Superior temporal gyrus (tissue), 1 donor: ENCODE data around the gene MAL.
A peak's percentile ranks its signal among the peaks of the same experiment; 100 is the strongest.
"Not testable (repeated sequence)": the region's sequence is repeated elsewhere in the genome, so short reads cannot be mapped to it uniquely, and the experiment has no call there.

Experiments used
- DNase-seq: peaks from one replicate; pipeline ENCODE4 v3.0.0-alpha.2; 2016; ENCODE audit errors: extremely low spot score

Gene MAL

DNA sequence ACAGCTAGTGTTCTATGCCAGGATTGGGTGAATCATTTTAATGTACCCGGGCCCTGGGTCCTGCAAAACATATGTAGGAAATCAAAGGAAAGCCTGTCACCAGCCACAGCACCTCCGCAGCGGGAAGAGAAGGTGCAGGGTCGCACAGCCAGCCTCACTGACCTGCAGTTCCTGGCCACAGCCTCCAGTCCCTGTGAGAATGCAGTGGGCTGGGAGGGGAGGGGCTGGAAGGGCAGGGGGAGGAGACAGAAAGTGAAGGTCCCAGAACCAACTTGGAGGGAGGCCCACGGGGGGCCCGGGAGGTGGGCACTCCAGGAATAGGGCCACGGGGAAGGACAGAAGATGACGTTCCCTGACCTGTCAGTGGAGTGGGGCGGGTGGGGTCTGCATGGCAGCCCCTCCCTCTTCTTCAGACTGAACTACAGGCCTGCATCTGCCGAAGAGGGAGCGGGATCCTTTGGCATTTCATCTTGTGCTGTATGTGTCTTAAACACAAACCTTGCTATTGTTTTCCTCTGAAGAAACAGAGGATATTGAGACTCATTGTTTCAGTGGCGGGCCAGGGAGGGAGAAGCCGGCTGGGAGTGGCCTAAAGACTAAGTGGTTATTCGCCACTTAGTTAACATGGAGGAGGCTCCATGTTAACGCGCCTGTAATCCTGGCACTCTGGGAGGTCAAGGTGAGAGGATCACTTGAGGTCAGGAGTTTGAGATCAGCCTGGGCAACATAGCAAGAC is 7.5 kb downstream of the MAL start:
- DNase-seq: no peak

- DNase-seq: no peak
These were observed 8.7 kb downstream of the MAL start for GRCh38 chr2:95034221-95034620.

DNA sequence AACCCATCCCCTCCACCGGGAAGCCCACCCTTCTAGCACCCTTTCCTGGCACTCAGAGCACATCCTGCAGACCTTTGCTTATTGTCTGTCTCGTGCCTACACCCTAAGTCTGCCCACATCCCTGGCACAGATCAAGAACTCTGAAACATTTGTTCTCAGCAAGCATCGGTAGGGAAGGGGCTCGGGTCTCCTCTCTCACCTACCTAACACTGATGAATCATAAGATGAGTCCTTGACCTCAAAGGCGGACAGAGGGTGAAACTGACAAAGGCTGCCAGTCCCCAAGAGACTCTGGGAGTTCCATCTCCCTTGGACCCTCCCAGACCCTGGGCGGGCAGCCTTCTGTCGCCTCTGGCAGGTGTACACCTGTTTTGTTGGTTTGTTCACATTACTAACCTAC is 9.3 kb downstream of the MAL start:
- DNase-seq: no peak

- DNase-seq: no peak
These were observed 11.3 kb downstream of the MAL start for GRCh38 chr2:95036596-95037383.

DNA sequence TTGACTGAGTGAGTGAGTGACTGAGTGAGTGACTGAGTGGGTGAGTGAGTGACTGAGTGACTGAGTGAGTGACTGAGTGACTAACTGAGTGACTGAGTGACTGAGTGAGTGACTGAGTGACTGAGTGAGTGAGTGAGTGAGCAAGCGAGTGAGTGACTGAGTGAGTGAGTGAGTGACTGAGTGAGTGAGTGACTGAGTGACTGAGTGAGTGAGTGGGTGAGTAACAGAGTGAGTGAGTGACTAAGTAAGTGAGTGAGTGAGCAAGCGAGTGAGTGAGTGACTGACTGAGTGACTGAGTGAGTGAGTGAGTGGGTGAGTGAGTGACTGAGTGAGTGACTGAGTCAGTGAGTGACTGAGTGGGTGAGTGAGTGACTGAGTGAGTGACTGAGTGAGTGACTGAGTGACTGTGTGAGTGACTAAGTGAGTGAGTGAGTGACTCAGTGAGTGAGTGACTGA is 11.9 kb downstream of the MAL start:
- no peak for DNase-seq

DNA sequence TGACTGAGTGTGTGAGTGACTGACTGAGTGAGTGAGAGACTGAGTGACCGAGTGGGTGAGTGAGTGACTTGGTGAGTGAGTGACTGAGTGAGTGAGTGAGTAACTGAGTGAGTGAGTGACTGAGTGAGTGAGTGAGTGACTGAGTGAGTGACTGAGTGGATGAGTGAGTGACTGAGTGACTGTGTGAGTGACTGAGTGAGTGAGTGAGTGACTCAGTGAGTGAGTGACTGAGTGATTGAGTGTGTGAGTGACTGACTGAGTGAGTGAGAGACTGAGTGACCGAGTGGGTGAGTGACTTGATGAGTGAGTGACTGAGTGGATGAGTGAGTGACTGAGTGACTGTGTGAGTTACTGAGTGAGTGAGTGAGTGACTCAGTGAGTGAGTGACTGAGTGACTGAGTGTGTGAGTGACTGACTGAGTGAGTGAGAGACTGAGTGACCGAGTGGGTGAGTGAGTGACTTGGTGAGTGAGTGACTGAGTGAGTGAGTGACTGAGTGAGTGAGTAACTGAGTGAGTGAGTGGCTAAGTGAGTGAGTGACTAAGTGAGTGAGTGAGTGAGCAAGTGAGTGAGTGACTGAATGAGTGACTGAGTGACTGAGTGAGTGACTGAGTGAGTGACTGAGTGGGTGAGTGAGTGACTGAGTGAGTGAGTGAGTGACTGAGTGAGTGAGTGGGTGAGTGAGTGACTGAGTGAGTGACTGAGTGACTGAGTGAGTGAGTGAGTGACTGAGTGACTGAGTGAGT is 12.5 kb downstream of the MAL start:
- DNase-seq: not testable (repeated sequence)

DNA sequence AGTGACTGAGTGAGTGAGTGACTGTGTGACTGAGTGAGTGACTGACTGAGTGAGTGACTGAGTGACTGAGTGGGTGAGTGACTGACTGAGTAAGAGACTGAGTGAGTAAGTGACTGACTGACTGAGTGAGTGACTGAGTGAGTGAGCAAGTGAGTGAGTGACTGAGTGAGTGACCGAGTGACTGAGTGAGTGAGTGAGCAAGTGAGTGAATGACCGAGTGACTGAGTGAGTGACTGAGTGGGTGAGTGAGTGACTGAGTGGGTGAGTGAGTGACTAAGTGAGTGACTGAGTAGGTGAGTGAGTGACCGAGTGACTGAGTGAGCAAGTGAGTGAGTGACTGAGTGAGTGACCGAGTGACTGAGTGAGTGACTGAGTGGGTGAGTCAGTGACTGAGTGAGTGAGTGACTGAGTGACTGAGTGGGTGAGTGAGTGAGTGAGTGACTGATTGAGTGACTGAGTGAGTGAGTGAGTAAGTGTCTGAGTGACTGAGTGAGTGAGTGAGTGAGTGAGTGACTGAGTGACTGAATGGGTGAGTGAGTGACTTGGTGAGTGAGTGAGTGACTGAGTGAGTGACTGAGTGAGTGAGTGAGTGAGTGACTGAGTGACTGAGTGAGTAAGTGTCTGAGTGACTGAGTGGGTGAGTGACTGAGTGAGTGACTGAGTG is 13.3 kb downstream of the MAL start:
- no peak for DNase-seq

DNA sequence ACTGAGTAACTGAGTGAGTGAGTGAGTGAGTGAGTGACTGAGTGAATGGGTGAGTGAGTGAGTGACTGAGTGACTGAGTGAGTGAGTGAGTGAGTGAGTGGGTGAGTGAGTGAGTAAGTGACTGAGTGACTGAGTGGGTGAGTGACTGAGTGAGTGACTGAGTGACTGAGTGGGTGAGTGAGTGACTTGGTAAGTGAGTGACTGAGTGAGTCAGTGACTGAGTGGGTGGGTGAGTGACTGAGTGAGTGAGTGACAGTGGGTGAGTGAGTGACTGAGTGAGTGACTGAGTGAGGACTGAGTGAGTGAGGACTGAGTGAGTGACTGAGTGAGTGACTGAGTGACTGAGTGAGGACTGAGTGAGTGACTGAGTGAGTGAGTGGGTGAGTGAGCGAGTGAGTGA is 13.9 kb downstream of the MAL start:
- no peak for DNase-seq

DNA sequence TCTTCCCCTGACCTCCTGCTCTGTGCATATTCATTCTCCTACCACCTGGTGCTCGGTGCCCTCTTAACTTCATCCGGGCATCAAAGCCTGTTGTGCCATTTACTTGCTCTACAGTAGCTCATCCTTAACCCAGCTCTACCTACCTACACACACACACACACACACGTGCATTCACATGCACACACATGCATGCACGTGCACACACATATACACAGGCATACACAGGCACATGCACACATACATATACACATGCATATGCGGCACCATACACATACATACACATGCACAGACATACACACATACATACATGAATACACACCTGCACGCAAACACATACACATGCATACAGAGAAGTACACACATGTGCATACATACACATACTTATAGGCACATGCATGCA is 14.5 kb downstream of the MAL start:
- no peak for DNase-seq

DNA sequence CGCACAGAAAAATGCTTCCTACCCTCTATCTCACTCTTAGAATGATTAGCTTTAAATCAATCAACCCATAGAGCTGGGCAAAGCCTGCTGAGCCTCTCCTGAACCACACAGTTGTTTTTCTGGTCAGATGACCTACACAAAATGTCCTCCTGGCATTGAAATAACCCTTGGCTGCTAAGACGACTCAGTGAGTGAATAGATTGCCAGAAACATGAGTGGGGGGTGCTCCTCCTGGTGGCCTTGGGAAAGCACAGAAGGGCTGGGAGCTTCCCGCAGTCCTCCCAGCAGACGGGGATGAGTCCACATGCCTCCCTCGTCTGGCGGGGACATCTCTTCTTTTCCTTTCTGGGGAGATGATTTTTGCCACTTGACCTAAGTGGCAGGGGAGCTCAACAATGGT is 14.9 kb downstream of the MAL start:
- DNase-seq: no peak

DNA sequence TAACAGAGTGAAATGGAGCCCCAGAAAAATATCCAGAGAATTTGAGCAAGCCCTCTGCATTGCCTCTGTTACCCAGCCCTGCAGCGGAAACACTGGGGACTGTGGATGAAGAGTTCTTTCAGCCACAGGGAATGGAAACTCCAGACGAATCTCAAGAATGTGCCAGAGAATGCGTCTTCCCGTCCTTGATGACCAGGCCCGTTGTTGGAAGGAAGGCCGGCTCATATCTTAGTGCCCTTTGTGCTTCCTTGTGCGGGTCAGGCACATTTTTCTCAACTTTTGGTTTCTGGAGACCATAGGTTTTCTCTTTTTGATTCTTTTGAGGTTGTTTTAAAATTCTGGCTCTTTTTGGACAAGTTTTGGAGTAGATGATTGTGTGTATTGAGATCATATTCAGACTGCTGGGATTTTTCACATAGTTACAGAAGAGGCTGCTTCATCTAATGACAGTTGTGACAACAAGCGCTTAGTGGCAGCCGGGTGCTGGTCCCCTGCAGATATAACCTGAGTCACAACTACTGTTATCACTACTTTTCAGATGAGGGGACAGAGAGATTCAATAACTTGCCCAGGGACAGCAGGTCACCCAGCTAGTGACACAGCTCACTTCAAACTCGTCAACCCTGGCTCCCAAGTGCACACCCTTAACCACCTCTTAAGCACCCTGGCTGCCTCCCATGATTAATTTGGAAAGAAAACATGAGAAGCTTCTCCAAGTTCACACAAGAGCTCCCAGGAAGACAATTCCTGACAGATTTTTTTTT is 15.7 kb downstream of the MAL start:
- DNase-seq: no peak

DNA sequence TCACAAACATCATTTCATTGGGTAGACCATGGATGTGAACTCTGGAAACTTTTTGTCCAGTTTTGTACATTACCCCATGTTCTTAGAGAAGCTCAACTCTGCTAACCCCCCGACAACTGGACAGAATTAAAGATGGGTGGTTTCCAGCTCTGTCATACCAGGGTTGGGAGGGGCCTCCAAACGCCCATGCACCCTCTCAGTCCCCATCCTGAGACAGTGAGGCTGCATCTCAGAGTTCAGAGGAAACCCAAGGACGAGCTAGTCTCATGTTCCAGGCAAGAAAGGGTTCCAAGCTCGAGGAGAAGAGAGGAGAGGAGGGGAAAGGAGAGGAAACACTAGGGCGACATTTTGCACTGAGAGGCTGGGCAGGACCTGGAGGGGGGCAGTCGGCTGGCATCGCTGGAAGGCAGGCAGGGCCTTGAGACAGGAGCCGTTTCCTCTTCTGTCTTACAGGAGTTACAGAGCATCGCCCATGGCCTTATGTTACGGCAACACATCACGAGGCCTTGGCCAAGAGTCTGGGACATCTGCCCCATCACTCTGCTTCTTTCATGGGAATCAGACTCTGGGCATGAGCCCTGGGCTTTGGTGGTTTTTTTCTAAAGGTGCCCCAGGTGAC is 16.4 kb downstream of the MAL start:
- DNase-seq: no peak

DNA sequence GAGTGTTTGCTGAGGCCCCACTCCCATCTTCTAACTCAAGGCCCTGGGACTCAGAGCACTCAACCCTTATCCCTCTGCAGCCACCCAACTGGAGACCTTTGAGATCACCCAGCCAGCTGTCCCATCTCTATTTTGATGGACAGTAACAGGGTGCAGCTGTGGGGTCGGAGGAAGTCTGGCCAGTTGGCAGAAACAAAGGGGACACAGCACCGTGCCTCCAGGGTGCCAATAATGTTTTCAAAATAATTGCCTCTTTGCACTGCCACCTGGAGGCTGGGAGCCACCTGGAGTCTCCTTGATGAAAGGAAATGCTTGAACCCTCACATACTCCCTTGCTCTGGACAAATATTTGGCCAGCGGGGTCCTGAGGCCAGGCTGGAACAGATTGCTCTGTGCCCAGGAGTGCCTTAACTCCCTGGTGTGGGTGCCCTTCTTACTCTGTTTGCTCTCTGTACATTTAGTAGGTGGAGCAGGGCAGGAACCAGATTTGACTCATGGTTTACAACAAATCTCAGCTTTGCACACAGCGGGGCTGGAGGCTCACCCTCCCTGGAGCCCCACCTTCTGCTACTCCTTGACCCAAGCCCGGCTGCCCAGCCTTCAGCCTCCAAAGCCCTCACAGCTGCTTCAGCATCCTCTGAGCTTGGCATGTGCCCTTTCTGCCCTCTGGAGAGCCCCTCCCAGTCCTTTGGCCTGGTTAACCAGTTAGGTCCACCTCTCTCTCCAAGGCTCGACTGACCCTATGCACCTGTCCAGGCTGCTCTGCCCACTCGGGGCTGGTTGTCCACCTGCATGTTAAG is 17.2 kb downstream of the MAL start:
- DNase-seq: no peak

DNA sequence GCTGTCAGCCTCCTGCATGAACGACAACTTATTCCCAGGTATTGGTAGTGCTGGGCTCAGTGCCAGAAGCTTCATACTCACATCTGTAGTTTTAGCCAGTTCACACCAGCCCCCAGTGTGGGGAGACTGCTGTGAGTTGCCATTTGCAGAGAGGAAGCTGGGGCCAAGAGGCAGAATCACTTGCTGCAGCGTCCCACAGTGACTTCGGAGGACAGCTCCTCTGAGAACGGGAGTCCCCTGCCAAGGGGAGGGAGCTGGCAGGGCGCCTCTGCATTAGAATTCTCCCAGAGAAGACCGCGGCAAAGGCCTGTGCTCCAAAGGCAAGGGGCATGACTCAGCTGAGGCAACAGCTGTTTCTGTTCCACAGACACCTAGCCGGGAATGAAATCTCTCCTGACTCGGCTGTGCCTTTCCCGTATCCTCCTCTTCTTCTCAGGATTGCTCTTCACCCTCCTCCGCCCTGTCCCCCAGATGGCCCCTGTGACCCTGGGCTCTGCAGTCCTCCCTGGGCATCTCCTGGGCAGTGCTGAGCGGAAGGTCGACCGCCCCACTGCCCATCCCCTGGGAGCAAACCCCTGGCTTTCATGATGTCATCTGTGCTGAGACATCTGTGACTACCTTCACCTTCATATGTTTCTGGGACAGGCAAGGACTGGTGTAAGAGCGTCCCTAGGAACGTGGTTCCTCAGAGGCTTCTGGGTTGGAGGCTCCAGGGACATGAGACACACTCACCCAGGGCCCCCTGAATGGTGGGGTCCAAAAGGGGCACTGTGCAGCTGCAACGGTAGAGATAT is 18.0 kb downstream of the MAL start:
- DNase-seq: peak; percentile 92

- DNase-seq: no peak
These were observed 19.1 kb downstream of the MAL start for GRCh38 chr2:95044601-95045000.

DNA sequence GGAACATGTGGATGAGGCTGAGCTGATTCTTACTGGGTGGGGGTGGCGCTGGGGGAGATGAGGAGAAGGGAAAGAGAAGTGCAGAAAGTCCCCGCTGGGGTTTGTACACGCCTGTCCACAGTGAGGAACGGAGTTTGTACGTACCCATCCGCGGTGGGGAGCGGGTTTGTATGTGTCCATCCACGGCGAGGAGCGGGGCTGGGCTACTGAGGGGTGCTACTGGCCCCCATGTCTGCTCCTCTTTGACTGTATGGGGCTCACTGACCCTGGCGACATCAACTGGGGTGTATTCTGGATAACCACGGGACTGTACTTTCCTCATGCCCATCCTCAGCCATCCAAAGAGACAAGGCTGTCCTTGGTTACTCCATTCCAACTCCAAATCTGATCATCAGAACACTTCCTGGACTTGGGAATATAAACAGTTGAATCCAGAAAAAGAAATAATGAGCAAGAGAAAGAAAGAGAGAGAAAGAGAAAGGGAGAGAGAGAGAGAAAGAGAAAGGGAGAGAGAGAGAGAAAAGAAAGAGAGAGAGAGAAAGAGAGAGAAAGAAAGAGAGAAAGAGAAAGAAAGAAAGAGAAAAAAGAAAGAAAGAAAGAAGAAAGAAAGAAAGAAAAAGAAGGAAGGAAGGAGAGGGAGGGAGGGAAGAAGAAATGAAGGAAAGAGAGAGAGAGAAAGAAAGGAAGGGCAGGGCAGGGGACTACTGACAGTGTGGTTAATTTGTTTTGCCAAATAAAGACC is 21.0 kb downstream of the MAL start:
- DNase-seq: peak; percentile 3

- peak; percentile 3 for DNase-seq
These were observed 22.4 kb downstream of the MAL start for GRCh38 chr2:95047629-95048510.
